Ectodermal cell (in vitro differentiated cells): ENCODE results near the gene FNDC8.
A peak's percentile ranks its signal among the peaks of the same experiment; 100 is the strongest.

Source experiments
- H3K27ac ChIP-seq: 2 replicates; pipeline ENCODE4 v1.7.0; 2013; ENCODE audit warnings: mild to moderate bottlenecking, low read depth, low read length; ENCODE audit not compliant: insufficient read depth, poor library complexity, severe bottlenecking
- H3K27me3 ChIP-seq: 2 replicates; pipeline ENCODE4 v1.7.0; 2013; ENCODE audit warnings: mild to moderate bottlenecking, low read length; ENCODE audit not compliant: insufficient read depth, control insufficient read depth, poor library complexity, severe bottlenecking
- H3K36me3 ChIP-seq: one replicate; pipeline ENCODE4 v1.7.0; 2013; ENCODE audit warnings: low read length; ENCODE audit not compliant: control insufficient read depth, insufficient read depth
- H3K4me1 ChIP-seq: one replicate; pipeline ENCODE4 v1.7.0; 2013; ENCODE audit warnings: low read length; ENCODE audit not compliant: control insufficient read depth, insufficient read depth
- H3K4me3 ChIP-seq: 2 replicates; pipeline ENCODE4 v1.7.0; 2013; ENCODE audit warnings: low read depth, low read length, control low read depth; ENCODE audit not compliant: insufficient read depth
- H3K9me3 ChIP-seq: 2 replicates; pipeline ENCODE4 v1.7.0; 2013; ENCODE audit warnings: mild to moderate bottlenecking, low read length, moderate library complexity; ENCODE audit not compliant: control insufficient read depth
- WGBS, 2 experiments: methylation state at CpG; one replicate each; pipeline ENCODE4 v1.1.7; 2013; ENCODE audit warnings: missing lambda C conversion rate in 2 of 2; 5-methylcytosine and 5-hydroxymethylcytosine counted together

Gene FNDC8

DNA sequence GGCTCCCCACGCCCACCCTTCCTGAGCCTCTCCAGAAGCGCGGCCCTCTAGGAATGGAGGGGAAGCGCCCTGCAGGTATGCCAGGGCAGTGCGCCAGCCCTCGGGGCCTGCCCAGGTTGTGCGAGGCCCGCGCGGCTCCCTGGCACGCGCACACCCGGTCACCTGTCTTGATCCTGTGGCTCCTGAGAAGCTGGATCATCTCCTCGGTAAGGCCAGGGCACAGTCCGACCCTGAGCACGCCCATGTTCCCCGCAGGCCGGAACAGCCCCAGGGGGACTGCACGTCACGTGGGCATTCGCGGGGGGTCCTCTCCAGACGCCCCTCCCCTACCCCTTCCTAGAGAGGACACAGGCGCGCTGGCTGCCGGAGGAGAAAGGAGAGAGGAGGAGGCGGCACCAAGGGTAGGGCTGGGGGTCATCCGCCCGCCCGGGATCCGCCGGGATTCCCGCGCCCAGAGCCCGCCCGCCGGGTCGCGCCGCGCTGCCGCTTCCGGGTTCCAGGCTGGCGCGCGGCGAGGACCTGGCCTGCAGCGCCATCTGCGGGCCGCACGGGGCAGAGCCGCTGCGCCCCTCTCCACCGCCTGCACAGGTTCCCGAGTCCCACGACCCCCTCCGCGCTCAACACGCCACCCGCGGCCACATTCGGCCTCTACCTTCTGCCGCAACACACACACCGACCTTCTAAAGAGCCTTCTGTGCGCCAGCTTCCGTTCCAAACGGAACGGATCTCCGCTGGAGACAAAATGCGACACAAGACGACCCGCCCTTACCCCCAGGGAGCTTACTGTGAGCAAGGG, 1.8 kb upstream of the FNDC8 start, which contains the start of gene RAD51D:
TSS of gene RAD51D (minus strand) at position 491 of the 796 bp plus-strand sequence. CDS start at position 244, 247 bp downstream.
- 1 to 2% methylated on average over 72 of the region's 72 CpGs for WGBS, 2 experiments
- Histone ChIP-seq H3K27me3 (peaks cover 22% of the 10 kb centered on the region), H3K4me1 (peaks cover 4% of the 10 kb centered on the region), H3K9me3 (no peaks in the 10 kb centered on the region), H3K4me3 (peak within 1 kb of the TSS; percentile 71), H3K36me3 (no peaks in the 10 kb centered on the region), H3K27ac (no peak within 1 kb of the TSS)

DNA sequence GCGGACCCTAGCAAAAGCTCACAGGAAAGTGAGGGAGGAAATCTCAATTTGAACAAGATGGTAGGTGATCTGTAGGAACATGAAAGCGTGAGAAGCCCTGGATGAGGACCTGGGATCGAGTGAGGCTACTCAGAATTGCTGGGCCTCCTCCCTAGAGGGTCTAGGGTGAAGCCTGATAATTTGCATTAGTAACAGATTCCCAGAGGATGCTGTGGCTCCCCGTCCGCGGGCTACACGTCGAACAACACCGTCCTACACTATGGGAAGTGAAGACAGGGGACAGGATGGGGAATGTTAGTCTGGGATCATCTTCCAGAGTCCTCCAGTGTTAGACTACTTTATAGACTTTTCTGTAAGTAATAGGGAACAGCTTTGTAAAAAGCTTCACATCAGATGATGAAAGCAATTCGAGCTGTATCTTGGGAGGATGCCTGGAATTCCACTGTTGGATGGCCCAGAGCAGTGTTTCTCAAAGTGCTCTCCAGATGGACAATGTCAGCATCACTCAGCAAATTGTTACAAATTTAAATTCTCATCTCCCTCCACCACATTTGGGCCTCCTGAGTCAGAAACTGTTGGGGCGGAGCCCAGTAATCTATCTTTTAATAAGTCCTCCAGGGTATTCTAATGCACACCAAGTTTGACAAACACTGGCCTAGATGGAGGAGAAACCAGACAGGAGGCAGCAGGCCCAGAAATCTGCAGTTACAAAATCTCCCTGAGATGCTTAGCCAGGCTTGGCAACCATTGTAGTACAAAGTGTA, 6.5 kb downstream of the FNDC8 start:
- Histone ChIP-seq H3K36me3 (peaks cover 18% of the 10 kb centered on the region), H3K4me1 (no peaks in the 10 kb centered on the region), H3K27ac (no peak overlapping the region), H3K9me3 (no peaks in the 10 kb centered on the region), H3K27me3 (peaks cover under 1% of the 10 kb centered on the region), H3K4me3 (no peak overlapping the region)
- WGBS, 2 experiments = 90 to 93% methylated on average over 11 of the region's 11 CpGs

- H3K4me1 ChIP-seq = no peaks in the 10 kb centered on the region
- H3K9me3 ChIP-seq = no peaks in the 10 kb centered on the region
- H3K27me3 ChIP-seq = no peaks in the 10 kb centered on the region
- H3K36me3 ChIP-seq = peaks cover 32% of the 10 kb centered on the region
- no peak overlapping the region for H3K4me3 ChIP-seq
- WGBS, 2 experiments = 90 to 94% methylated on average over 11 of the region's 11 CpGs
- H3K27ac ChIP-seq = no peak overlapping the region
Measured at GRCh38 chr17:35129154-35129972, 7.9 kb downstream of the FNDC8 start.

GRCh38 chr17:35129973-35130351, 8.5 kb downstream of the FNDC8 start:
- no peak overlapping the region for H3K4me3 ChIP-seq
- no peak overlapping the region for H3K27ac ChIP-seq
- H3K36me3 ChIP-seq = peaks cover 36% of the 10 kb centered on the region
- H3K9me3 ChIP-seq = no peaks in the 10 kb centered on the region
- WGBS, 2 experiments = 94 to 96% methylated on average over 5 of the region's 5 CpGs
- H3K27me3 ChIP-seq = no peaks in the 10 kb centered on the region
- H3K4me1 ChIP-seq = no peaks in the 10 kb centered on the region

DNA sequence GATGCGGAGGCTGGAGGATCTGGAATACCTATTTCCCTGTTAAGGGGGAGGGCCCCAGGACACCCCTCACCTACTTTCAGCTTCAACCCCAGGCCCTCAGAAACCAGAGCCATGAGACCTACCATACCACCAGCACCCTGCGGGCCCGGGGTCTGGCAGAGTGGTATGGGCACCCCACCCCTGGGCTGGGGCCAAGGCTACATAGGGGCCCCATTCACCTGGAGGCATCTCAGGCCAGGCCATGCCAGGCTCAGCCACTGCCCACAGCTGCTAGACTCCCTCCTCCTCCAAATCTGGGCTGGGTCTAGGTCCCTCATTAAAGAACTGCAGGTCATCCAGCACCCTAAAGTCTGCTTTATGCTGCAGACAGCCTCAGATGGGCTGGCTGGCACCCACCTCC, 9.0 kb downstream of the FNDC8 start:
- Histone ChIP-seq H3K4me3 (no peak overlapping the region), H3K4me1 (no peaks in the 10 kb centered on the region), H3K36me3 (peaks cover 41% of the 10 kb centered on the region), H3K9me3 (no peaks in the 10 kb centered on the region), H3K27ac (no peak overlapping the region), H3K27me3 (no peaks in the 10 kb centered on the region)
- WGBS, 2 experiments = 94 to 97% methylated on average over 3 of the region's 3 CpGs

DNA sequence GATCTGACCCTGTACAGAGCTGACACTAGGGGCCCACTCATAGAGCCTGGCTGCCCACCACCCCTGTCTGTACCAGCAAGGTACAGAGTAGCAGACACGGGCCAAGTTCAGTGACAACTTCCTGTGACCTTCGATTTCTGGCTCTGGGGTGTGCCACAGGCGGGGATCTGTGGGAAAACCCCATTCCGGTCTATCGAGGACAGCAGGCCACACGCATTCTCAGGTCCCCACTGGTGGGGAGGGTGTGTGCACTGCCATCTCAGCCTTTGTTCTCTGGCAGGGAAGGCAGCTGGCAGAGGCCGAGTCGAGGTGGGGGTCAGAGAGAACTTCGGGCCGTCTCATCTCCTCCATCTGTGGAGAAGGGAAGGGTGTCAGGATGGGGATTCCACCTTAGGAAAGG, 10.7 kb downstream of the FNDC8 start:
- H3K4me1 ChIP-seq = no peaks in the 10 kb centered on the region
- H3K36me3 ChIP-seq = peaks cover 54% of the 10 kb centered on the region
- H3K27me3 ChIP-seq = no peaks in the 10 kb centered on the region
- 96 to 97% methylated on average over 10 of the region's 10 CpGs for WGBS, 2 experiments
- no peak overlapping the region for H3K27ac ChIP-seq
- H3K4me3 ChIP-seq = no peak overlapping the region
- no peaks in the 10 kb centered on the region for H3K9me3 ChIP-seq

GRCh38 chr17:35132816-35133550, 11.6 kb downstream of the FNDC8 start:
- Histone ChIP-seq H3K27ac (no peak overlapping the region), H3K36me3 (peaks cover 62% of the 10 kb centered on the region), H3K9me3 (no peaks in the 10 kb centered on the region), H3K27me3 (no peaks in the 10 kb centered on the region), H3K4me1 (no peaks in the 10 kb centered on the region), H3K4me3 (no peak overlapping the region)
- WGBS, 2 experiments = 95% methylated on average over 21 to 22 of the region's 22 CpGs

GRCh38 chr17:35135322-35135721, 13.9 kb downstream of the FNDC8 start:
- H3K4me3 ChIP-seq = no peak overlapping the region
- no peaks in the 10 kb centered on the region for H3K9me3 ChIP-seq
- WGBS, 2 experiments = 92 to 96% methylated on average over 5 to 6 of the region's 6 CpGs
- no peaks in the 10 kb centered on the region for H3K27me3 ChIP-seq
- H3K27ac ChIP-seq = no peak overlapping the region
- H3K36me3 ChIP-seq = peaks cover 77% of the 10 kb centered on the region
- no peaks in the 10 kb centered on the region for H3K4me1 ChIP-seq

DNA sequence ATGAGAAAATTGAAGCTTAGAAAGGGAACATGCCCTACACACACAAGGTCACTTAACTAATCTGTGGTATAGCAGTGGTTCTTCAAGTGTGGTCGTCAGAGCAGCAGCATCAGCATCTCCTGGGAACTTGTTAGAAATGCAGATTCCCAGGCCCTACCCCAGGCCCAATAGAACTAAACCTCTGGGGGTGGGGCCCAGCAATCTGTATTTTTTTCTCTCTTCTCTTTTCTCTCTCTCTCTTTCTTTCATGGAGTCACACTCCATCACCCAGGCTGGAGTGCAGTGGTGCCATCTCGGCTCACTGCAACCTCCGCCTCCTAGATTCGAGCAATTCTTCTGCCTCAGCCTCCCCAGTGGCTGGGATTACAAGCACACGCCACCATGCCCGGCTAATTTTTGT, 16.8 kb downstream of the FNDC8 start:
- no peaks in the 10 kb centered on the region for H3K27me3 ChIP-seq
- no peaks in the 10 kb centered on the region for H3K9me3 ChIP-seq
- H3K36me3 ChIP-seq = peaks cover 57% of the 10 kb centered on the region
- no peak overlapping the region for H3K27ac ChIP-seq
- no peaks in the 10 kb centered on the region for H3K4me1 ChIP-seq
- no peak overlapping the region for H3K4me3 ChIP-seq
- WGBS, 2 experiments = 92 to 95% methylated on average over 6 of the region's 6 CpGs
